Rectal smooth muscle tissue (tissue), 1 donor: ENCODE results near the gene NXPE3.
"Not testable (repeated sequence)": the region's sequence is repeated elsewhere in the genome, so short reads cannot be mapped to it uniquely, and the experiment has no call there.

Experiments
- H3K27ac ChIP-seq: one replicate; pipeline ENCODE4 v1.7.0; 2013; ENCODE audit warnings: low read depth, low read length, inconsistent platforms
- H3K27me3 ChIP-seq: one replicate; pipeline ENCODE4 v1.7.0; 2013; ENCODE audit warnings: low read length; ENCODE audit not compliant: control insufficient read depth, insufficient read depth
- H3K36me3 ChIP-seq: one replicate; pipeline ENCODE4 v1.7.0; 2013; ENCODE audit warnings: low read length; ENCODE audit not compliant: control insufficient read depth, insufficient read depth
- H3K4me1 ChIP-seq: one replicate; pipeline ENCODE4 v1.7.0; 2013; ENCODE audit warnings: low read length; ENCODE audit not compliant: control insufficient read depth, insufficient read depth
- H3K4me3 ChIP-seq: one replicate; pipeline ENCODE4 v1.7.0; 2013; ENCODE audit warnings: low read length
- H3K9ac ChIP-seq: one replicate; pipeline ENCODE4 v1.7.0; 2013; ENCODE audit warnings: low read length

The NXPE3 gene

GRCh38 chr3:101779047-101779821, at the start of gene NXPE3:
TSS of gene NXPE3 (plus strand) at chr3:101779211. CDS start at chr3:101785597, 6,386 bp downstream.
- Histone ChIP-seq H3K27me3 (no peaks in the 10 kb centered on the region), H3K9ac (peak within 1 kb of the TSS; percentile 91), H3K4me1 (peaks cover 9% of the 10 kb centered on the region), H3K27ac (peak within 1 kb of the TSS; percentile 91), H3K4me3 (peak within 1 kb of the TSS; percentile 87), H3K36me3 (no peaks in the 10 kb centered on the region)

- H3K27me3 ChIP-seq = no peaks in the 10 kb centered on the region
- H3K9ac ChIP-seq = no peak overlapping the region
- H3K4me1 ChIP-seq = no peaks in the 10 kb centered on the region
- no peaks in the 10 kb centered on the region for H3K36me3 ChIP-seq
- no peak overlapping the region for H3K27ac ChIP-seq
- H3K4me3 ChIP-seq = no peak overlapping the region
These were observed 49.4 kb upstream of the NXPE3 start for GRCh38 chr3:101729586-101729985.

GRCh38 chr3:101730839-101731238, 48.2 kb upstream of the NXPE3 start:
- Histone ChIP-seq H3K4me1 (no peaks in the 10 kb centered on the region), H3K9ac (no peak overlapping the region), H3K36me3 (peaks cover 4% of the 10 kb centered on the region), H3K27ac (no peak overlapping the region), H3K4me3 (no peak overlapping the region), H3K27me3 (no peaks in the 10 kb centered on the region)

GRCh38 chr3:101732240-101732641, 46.8 kb upstream of the NXPE3 start:
- no peak overlapping the region for H3K27ac ChIP-seq
- peaks cover 4% of the 10 kb centered on the region for H3K36me3 ChIP-seq
- H3K4me1 ChIP-seq = no peaks in the 10 kb centered on the region
- no peaks in the 10 kb centered on the region for H3K27me3 ChIP-seq
- no peak overlapping the region for H3K4me3 ChIP-seq
- H3K9ac ChIP-seq = no peak overlapping the region

GRCh38 chr3:101735833-101736232, 43.2 kb upstream of the NXPE3 start:
- Histone ChIP-seq H3K27ac (no peak overlapping the region), H3K27me3 (no peaks in the 10 kb centered on the region), H3K4me1 (no peaks in the 10 kb centered on the region), H3K36me3 (peaks cover 4% of the 10 kb centered on the region), H3K4me3 (no peak overlapping the region), H3K9ac (no peak overlapping the region)

- H3K27me3 ChIP-seq, H3K9ac ChIP-seq, H3K4me1 ChIP-seq, H3K36me3 ChIP-seq, H3K27ac ChIP-seq, H3K4me3 ChIP-seq: not testable (repeated sequence)
These were observed 37.1 kb upstream of the NXPE3 start for GRCh38 chr3:101741914-101742313.

GRCh38 chr3:101744811-101745210, 34.2 kb upstream of the NXPE3 start:
- no peaks in the 10 kb centered on the region for H3K27me3 ChIP-seq
- no peak overlapping the region for H3K9ac ChIP-seq
- H3K4me1 ChIP-seq = no peaks in the 10 kb centered on the region
- no peak overlapping the region for H3K4me3 ChIP-seq
- H3K36me3 ChIP-seq = no peaks in the 10 kb centered on the region
- H3K27ac ChIP-seq = no peak overlapping the region

GRCh38 chr3:101745934-101746333, 33.1 kb upstream of the NXPE3 start:
- not testable (repeated sequence) for H3K4me1 ChIP-seq, H3K4me3 ChIP-seq, H3K27ac ChIP-seq, H3K9ac ChIP-seq, H3K27me3 ChIP-seq, H3K36me3 ChIP-seq

- not testable (repeated sequence) for H3K9ac ChIP-seq, H3K27ac ChIP-seq, H3K27me3 ChIP-seq
These were observed 25.5 kb upstream of the NXPE3 start for GRCh38 chr3:101753386-101754113.

GRCh38 chr3:101758224-101758623, 20.8 kb upstream of the NXPE3 start:
- Histone ChIP-seq H3K9ac (no peak overlapping the region), H3K36me3 (peaks cover 6% of the 10 kb centered on the region), H3K4me3 (no peak overlapping the region), H3K4me1 (no peaks in the 10 kb centered on the region), H3K27me3 (no peaks in the 10 kb centered on the region), H3K27ac (no peak overlapping the region)

More at GRCh38 chr3:101753386-101754113, 25.5 kb upstream of the NXPE3 start:
- H3K4me1 ChIP-seq, H3K36me3 ChIP-seq, H3K4me3 ChIP-seq: not testable (repeated sequence)

- H3K36me3 ChIP-seq = no peaks in the 10 kb centered on the region
- H3K9ac ChIP-seq = no peak overlapping the region
- no peak overlapping the region for H3K27ac ChIP-seq
- no peaks in the 10 kb centered on the region for H3K4me1 ChIP-seq
- H3K27me3 ChIP-seq = no peaks in the 10 kb centered on the region
- no peak overlapping the region for H3K4me3 ChIP-seq
These were observed 16.9 kb upstream of the NXPE3 start for GRCh38 chr3:101762041-101762646.

GRCh38 chr3:101777745-101778281, 1.2 kb upstream of the NXPE3 start:
- not testable (repeated sequence) for H3K9ac ChIP-seq, H3K27ac ChIP-seq, H3K4me1 ChIP-seq, H3K4me3 ChIP-seq, H3K27me3 ChIP-seq, H3K36me3 ChIP-seq
